Embryonic facial prominence (tissue), 1 donor: ENCODE data around the gene ATP1A2.

ENCODE experiments used
- DNase-seq: peaks from one replicate; pipeline ENCODE4 v3.0.0-alpha.2; 2016; ENCODE audit errors: extremely low spot score

Gene ATP1A2

GRCh38 chr1:160085686-160086455, 29.7 kb upstream of the ATP1A2 start:
- DNase-seq = peak; percentile 60

GRCh38 chr1:160086456-160086892, 29.1 kb upstream of the ATP1A2 start:
- no peak for DNase-seq

- no peak for DNase-seq
Measured at GRCh38 chr1:160087118-160087662, 28.4 kb upstream of the ATP1A2 start.

- DNase-seq = no peak
Measured at GRCh38 chr1:160089883-160090282, 25.7 kb upstream of the ATP1A2 start.

GRCh38 chr1:160090760-160091159, 24.8 kb upstream of the ATP1A2 start:
- DNase-seq = no peak

- DNase-seq = no peak
Measured at GRCh38 chr1:160091666-160092223, 23.8 kb upstream of the ATP1A2 start.

GRCh38 chr1:160092366-160093068, 23.0 kb upstream of the ATP1A2 start:
- DNase-seq = no peak

- DNase-seq = no peak
Measured at GRCh38 chr1:160093069-160093395, 22.5 kb upstream of the ATP1A2 start.

GRCh38 chr1:160093624-160094290, 21.8 kb upstream of the ATP1A2 start:
- DNase-seq = no peak

GRCh38 chr1:160094291-160094625, 21.3 kb upstream of the ATP1A2 start:
- no peak for DNase-seq

GRCh38 chr1:160094806-160095205, 20.8 kb upstream of the ATP1A2 start:
- no peak for DNase-seq

GRCh38 chr1:160095382-160096105, 20.0 kb upstream of the ATP1A2 start:
- no peak for DNase-seq

GRCh38 chr1:160096274-160097116, 19.1 kb upstream of the ATP1A2 start:
- no peak for DNase-seq

GRCh38 chr1:160097151-160097910, 18.2 kb upstream of the ATP1A2 start:
- no peak for DNase-seq

- DNase-seq = peak; percentile 68
Measured at GRCh38 chr1:160097911-160098851, 17.4 kb upstream of the ATP1A2 start, which contains the start of gene IGSF8. IGSF8 (minus strand) TSS chr1:160098619; CDS start chr1:160098472, 147 bp downstream.

GRCh38 chr1:160098852-160099561, 16.6 kb upstream of the ATP1A2 start:
- peak; percentile 92 for DNase-seq

GRCh38 chr1:160099716-160100375, 15.7 kb upstream of the ATP1A2 start:
- no peak for DNase-seq
